Measurements from ENCODE around the gene PLPP4. TPM values are rescaled to one million over a fixed set of nuclear protein-coding genes. Genes with fewer than 3 reads are reported as not detected.
A peak's percentile ranks its signal among the peaks of the same experiment; 100 is the strongest.

PLPP4 gene
- total RNA-seq, 1 donor from 2014 or later: 0.48 TPM

DNA sequence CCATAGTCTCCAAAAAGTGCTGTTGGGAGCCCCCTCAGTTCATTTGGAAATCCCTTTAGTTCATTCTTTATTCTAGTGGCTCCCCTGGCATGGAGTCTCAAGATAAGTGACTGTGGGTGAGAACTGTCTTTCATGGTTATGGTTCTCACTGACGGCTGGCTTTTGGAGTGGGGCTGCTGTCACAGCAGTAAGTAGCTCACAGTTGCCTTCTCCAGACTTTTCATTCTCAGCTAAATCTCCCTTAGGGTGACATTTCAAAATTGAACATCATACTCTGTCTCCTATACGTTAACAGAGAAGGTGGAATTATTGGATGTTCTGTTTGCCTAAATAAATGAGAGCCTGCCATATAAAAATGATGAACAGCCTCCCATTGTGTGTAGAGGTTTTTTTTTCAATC is 58.7 kb downstream of the PLPP4 start:
- no peak for DNase-seq (ENCODE audit: low spot score)
- no peak for ATAC-seq

DNA sequence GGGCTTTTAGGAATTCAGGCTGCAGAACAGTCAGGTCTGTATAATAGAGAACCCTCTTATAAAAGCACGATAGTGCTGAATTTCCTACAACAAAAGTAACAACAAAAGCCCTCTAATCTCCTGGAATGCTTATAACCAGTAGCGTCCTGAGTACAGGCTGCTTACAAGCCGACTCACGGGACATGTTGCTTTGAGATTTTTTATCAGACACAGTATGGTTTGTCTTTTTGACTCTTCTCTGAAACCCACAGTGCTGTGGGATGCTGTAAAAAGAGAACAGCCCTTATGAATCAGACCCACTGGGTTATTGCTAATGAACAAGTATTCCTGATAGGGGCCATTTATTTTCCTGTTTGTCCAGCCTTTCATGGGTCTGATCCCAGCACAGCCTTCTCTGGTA is 59.4 kb downstream of the PLPP4 start:
- no peak for ATAC-seq
- DNase-seq (ENCODE audit: low spot score): no peak

DNA sequence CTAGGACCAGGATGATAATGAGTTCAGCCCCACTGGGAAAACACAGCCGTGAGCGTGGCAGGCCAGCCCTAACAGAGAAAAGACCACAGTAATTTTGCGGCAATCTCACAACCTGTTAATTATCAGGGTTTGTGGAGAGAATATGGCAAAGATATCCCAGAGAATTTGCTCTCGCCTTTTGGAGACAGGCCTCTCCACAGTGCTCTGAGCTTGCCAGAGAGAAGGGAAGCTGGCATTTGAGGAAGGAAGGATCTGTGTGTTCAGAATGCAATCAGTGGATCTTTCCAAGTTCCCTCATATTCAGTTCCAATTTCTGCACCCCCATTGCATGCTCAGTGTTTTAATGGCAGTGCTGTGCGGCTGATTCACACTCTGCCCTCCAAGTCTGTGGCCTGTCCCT is 60.2 kb downstream of the PLPP4 start:
- no peak for DNase-seq (ENCODE audit: low spot score)
- ATAC-seq: no peak

DNA sequence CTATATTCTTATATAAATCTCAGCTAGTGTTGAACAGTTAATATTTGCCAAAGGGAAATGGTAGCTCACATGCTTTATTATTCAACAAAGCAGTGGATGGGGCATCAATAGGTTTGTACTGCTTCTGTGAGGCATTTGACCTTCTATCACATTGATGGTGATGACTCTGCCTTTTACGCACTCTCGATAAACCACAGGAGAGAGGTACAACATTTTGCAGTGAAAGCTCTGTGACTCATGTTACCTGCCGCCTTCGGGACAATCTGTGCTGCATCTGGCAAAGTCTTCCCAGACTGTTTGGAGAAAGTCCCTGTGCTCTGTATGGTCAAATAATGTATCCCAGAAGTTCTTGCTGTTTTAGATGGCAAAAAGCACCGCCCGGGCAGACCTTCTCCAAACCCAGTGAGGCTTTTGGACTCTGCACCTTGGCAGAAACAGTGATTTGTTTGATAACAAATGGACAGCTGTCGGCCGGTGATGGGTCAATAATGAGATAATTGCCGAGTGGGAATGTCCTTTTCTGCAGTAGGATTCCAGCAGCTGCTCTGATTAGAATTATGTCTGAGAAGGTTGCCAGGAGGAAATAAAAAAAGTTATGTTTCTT is 61.0 kb downstream of the PLPP4 start:
- DNase-seq (ENCODE audit: low spot score): no peak
- ATAC-seq: peak; percentile 63

GRCh38 chr10:120521880-120522279 is 64.9 kb downstream of the PLPP4 start:
- ATAC-seq (no peak), DNase-seq (ENCODE audit: low spot score) (no peak)

DNA sequence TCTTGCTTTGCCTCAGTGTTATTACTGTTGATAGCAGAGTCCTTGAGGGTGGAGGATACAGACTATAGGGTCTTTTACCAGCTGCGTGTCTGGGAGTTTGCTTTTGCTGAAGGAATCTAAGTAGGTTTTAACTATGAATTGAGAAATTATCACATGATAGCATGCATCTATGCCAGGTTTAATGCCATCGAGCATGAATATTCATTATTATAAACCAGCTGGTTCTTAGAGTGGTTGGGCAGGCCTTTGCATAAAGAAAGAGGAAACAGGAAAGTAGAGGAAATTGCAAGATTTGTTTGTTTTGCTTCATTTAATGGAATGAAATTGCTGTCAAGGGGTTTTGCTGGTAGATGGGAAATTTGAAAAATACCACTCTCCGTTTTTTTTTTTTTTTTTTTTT is 70.7 kb downstream of the PLPP4 start:
- DNase-seq (ENCODE audit: low spot score): no peak
- ATAC-seq: no peak

DNA sequence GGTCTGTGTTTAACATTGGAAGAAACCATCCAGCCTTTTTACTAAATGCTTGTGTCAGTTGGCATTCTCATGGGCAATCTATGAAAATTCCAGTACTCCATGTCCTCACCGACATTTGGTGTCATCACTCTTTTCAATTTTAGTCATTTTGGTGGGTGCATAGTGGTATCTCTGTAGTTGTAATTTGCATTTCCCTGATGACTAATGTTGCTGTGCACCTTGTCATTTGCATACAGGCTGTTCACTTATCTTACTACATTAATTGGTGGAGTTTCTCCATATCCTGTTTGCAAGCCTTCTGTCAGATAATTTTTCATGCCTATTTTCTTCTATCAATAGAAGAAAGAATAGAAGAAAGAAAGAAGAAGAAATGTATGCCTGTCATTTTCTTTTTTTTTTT is 73.7 kb downstream of the PLPP4 start:
- DNase-seq (ENCODE audit: low spot score) (no peak), ATAC-seq (no peak)

- DNase-seq (ENCODE audit: low spot score): no peak
- ATAC-seq: no peak
Measured at GRCh38 chr10:120538091-120538490, 81.1 kb downstream of the PLPP4 start.

- no peak for ATAC-seq
- DNase-seq (ENCODE audit: low spot score): no peak
Measured at GRCh38 chr10:120539076-120539475, 82.0 kb downstream of the PLPP4 start.

GRCh38 chr10:120540486-120540885 is 83.5 kb downstream of the PLPP4 start:
- DNase-seq (ENCODE audit: low spot score) (no peak), ATAC-seq (no peak)

DNA sequence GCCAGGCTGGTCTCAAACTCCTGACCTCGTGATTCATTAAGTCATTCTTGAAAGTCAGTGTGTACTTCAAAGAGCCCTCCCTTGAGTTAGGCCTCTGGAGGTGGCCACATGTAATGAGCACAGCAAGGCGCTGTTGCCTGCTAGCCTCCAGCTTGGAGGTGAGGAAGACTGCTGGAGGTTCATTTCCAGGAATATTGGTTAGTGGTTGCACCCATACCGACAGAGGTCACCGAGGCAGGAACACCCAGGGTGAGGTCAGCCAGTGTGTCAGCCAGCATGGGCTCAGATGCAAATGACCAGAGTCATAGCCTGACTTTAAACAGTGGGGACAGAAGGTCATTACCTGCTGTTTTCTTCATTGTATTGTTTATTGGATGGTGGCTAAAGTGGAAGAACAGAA is 85.0 kb downstream of the PLPP4 start:
- ATAC-seq (no peak), DNase-seq (ENCODE audit: low spot score) (no peak)

DNA sequence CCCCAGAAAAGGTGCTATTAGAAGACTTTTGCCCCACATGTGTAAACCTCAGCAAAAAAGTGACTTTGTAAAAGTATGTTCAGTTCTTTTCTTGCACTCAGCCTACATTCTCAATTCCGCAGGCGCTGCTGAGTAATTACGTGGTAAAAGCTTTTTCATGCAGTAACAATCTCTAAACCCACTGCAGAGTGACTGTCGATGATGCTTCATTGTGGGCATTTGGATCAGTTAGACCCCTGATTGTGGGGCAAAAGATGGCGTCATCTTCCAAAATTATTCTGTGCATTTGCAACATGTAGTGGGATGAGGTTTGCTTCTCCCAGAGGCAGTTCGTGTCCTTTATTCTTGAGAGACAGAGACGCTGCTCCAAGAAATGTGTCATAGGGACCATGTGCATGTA is 85.6 kb downstream of the PLPP4 start:
- ATAC-seq: no peak
- no peak for DNase-seq (ENCODE audit: low spot score)

- ATAC-seq (no peak), DNase-seq (ENCODE audit: low spot score) (no peak)
Measured at GRCh38 chr10:120543291-120543690, 86.3 kb downstream of the PLPP4 start.

DNA sequence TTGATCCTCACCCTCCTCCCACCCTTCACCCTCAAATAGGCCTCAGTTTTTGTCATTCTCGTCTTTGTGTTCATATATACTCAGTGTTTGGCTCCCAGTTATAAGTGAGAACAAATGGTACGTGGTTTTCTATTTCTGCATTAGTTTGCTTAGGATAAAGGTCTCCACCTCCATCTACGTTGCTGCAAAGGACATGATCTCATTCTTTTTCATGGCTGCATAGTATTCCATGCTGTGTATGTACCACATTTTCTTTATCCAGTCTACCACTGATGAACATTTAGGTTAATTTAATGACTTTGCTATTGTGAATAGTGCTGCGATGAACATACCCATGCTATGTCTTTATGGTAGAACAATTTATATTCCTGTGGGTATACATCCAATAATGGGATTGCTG is 91.2 kb downstream of the PLPP4 start:
- DNase-seq (ENCODE audit: low spot score) (no peak), ATAC-seq (no peak)

- no peak for ATAC-seq
- no peak for DNase-seq (ENCODE audit: low spot score)
Measured at GRCh38 chr10:120552262-120552661, 95.2 kb downstream of the PLPP4 start.

DNA sequence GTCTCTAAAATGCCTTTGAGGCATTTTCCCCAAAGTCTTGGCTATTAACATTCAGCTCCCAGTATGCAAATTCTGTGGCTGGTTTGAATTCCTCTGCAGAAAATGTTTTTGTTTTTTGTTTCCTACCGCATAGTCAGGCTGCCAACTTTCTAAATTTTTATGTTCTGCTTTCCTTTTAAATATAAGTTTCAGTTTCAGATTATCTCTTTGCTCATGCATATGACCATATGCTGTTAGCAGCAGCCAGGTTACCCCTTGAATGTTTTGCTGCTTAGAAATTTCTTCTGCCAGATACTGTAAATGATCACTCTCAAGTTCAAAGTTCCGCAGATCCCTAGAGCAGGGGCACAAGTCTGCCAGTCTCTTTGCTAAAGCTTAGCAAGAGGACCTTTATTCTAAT is 96.9 kb downstream of the PLPP4 start:
- no peak for ATAC-seq
- no peak for DNase-seq (ENCODE audit: low spot score)

- ATAC-seq (no peak), DNase-seq (ENCODE audit: low spot score) (no peak)
Measured at GRCh38 chr10:120555436-120555835, 98.4 kb downstream of the PLPP4 start.

GRCh38 chr10:120555842-120556532 is 99.0 kb downstream of the PLPP4 start:
- ATAC-seq: no peak
- DNase-seq (ENCODE audit: low spot score): no peak

GRCh38 chr10:120557311-120557710 is 100.3 kb downstream of the PLPP4 start:
- ATAC-seq (no peak), DNase-seq (ENCODE audit: low spot score) (no peak)

- ATAC-seq: no peak
Measured at GRCh38 chr10:120559800-120560199, 102.8 kb downstream of the PLPP4 start.

DNA sequence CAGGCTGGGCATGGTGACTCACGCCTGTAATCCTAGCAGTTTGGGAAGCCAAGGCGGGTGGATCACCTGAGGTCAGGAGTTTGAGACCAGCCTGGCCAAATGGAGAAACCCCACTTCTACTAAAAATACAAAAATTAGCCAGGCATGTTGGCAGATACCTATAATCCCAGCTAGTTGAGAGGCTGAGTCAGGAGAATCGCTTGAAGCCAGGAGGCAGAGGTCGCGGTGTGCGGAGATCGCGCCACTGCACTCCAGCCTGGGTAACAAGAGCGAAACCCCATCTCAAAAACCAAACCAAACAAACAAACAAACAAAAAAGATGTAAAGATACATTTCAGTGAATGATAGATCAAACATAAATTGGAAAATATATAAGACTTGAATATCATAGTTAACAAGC is 105.9 kb downstream of the PLPP4 start:
- DNase-seq (ENCODE audit: low spot score): no peak
- no peak for ATAC-seq

More at GRCh38 chr10:120559800-120560199, 102.8 kb downstream of the PLPP4 start:
- no peak for DNase-seq (ENCODE audit: low spot score)

DNA sequence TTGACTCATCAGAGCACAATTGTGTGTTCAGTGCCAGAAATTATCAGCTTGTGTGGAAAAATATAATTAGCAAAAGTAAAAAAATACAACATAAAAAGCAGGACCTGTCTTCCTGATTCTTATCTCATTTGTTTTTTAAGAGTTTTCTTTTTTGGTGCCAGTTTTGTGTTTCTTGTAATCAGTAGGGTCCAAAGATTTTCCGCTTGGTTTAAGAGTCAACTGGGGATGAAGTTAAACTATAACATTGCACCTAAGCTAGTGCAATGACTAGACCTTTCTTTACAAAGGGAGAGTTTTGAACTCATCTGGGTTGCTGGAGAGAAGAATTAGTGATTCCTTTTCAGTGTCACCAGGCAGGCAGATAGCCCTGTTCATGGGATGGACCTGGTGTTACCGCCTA is 113.4 kb downstream of the PLPP4 start:
- no peak for ATAC-seq

GRCh38 chr10:120571266-120571665 is 114.2 kb downstream of the PLPP4 start:
- DNase-seq (ENCODE audit: low spot score) (no peak), ATAC-seq (no peak)

More for the DNA sequence above, 113.4 kb downstream of the PLPP4 start:
- DNase-seq (ENCODE audit: low spot score): no peak
